ENCODE data around the gene PACSIN2. TPM values are rescaled to one million over a fixed set of nuclear protein-coding genes. Genes with fewer than 3 reads are reported as not detected.

The PACSIN2 gene
- total RNA-seq, 1 donor from 2014 or later, result 93.7 TPM

DNA sequence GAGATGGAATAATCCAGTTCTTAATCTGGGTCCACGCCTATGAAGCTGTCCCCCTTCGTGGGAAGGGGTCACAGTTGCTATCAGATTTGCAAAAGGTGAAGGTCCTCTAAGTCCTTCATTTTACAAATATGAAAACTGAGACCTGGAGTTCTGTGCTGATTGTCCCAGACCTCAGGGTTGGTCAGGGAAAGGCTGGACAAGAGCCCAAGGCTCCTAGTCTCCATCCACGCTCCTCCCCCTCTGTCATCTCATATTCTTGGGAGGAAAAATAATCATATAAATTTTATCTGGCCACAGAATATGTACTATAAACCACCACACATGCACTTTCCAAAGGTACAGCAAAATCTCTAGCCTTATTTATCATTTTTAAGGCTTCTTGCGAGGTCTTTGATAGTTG is 5.5 kb downstream of the PACSIN2 start:
- no peak for DNase-seq (ENCODE audit: low spot score)
- Mint-ChIP-seq H3K27me3 (ENCODE audit: unreplicated experiment) (peaks cover 1% of the 10 kb centered on the region), H3K4me1 (ENCODE audit: unreplicated experiment) (peaks cover 32% of the 10 kb centered on the region), H3K36me3 (ENCODE audit: low read depth, unreplicated experiment) (no peaks in the 10 kb centered on the region), H3K9me3 (ENCODE audit: unreplicated experiment) (no peaks in the 10 kb centered on the region), H3K27ac (ENCODE audit: unreplicated experiment) (no peak overlapping the region), H3K4me3 (ENCODE audit: unreplicated experiment) (no peak overlapping the region)
- TF ChIP-seq, protein P1, sequence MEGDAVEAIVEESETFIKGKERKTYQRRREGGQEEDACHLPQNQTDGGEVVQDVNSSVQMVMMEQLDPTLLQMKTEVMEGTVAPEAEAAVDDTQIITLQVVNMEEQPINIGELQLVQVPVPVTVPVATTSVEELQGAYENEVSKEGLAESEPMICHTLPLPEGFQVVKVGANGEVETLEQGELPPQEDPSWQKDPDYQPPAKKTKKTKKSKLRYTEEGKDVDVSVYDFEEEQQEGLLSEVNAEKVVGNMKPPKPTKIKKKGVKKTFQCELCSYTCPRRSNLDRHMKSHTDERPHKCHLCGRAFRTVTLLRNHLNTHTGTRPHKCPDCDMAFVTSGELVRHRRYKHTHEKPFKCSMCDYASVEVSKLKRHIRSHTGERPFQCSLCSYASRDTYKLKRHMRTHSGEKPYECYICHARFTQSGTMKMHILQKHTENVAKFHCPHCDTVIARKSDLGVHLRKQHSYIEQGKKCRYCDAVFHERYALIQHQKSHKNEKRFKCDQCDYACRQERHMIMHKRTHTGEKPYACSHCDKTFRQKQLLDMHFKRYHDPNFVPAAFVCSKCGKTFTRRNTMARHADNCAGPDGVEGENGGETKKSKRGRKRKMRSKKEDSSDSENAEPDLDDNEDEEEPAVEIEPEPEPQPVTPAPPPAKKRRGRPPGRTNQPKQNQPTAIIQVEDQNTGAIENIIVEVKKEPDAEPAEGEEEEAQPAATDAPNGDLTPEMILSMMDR (IDR thresholded peaks at IDR 0.05; ENCODE audit: unreplicated experiment), result no peak

DNA sequence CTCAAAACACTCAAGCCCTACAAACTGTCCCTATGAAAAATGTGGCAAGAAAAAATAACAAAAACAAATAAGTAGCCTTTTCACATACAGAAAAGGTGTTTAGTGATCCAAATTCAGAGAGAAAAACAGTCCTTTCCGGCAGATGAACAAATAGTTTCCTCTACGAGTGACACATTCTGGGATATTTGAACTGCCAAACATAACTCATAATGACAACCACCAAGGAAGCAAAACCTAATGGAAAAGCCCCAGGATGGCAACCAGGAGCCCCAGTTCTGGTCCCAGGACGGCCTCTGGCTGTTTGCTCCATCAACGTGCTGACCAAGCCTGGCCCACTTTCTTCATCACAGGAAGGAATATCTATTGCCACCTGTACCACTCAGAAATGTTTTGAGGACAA is 6.0 kb downstream of the PACSIN2 start:
- no peak for DNase-seq (ENCODE audit: low spot score)
- H3K27ac Mint-ChIP-seq (ENCODE audit: unreplicated experiment), result no peak overlapping the region
- peaks cover 1% of the 10 kb centered on the region for H3K27me3 Mint-ChIP-seq (ENCODE audit: unreplicated experiment)
- H3K4me3 Mint-ChIP-seq (ENCODE audit: unreplicated experiment), result no peak overlapping the region
- H3K36me3 Mint-ChIP-seq (ENCODE audit: low read depth, unreplicated experiment), result no peaks in the 10 kb centered on the region
- TF ChIP-seq, protein P1 (IDR thresholded peaks at IDR 0.05; ENCODE audit: unreplicated experiment), result no peak
- H3K4me1 Mint-ChIP-seq (ENCODE audit: unreplicated experiment), result peaks cover 27% of the 10 kb centered on the region
- no peaks in the 10 kb centered on the region for H3K9me3 Mint-ChIP-seq (ENCODE audit: unreplicated experiment)

DNA sequence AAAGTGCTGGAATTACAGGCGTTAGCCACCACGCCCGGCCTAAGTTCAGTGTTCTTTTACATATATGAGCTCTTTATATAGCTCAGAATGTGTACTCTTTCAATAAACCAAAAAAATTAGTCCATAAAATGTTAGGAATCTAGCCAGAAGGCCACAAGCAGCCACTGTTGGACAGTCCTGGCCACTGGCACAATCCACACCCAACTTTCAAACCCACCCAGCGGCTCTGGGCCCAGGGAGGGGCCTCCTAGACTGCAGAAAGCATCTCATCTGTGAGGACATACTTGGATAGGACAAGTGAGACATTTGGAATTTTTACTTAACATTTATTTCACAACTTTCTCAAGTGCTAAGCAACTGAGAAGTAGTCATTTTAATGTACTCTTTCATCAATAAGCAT is 6.4 kb downstream of the PACSIN2 start:
- Mint-ChIP-seq H3K9me3 (ENCODE audit: unreplicated experiment) (no peaks in the 10 kb centered on the region), H3K4me1 (ENCODE audit: unreplicated experiment) (peaks cover 26% of the 10 kb centered on the region), H3K27ac (ENCODE audit: unreplicated experiment) (no peak overlapping the region), H3K36me3 (ENCODE audit: low read depth, unreplicated experiment) (no peaks in the 10 kb centered on the region), H3K27me3 (ENCODE audit: unreplicated experiment) (peaks cover 3% of the 10 kb centered on the region), H3K4me3 (ENCODE audit: unreplicated experiment) (no peak overlapping the region)
- no peak for DNase-seq (ENCODE audit: low spot score)
- TF ChIP-seq, protein P1 (IDR thresholded peaks at IDR 0.05; ENCODE audit: unreplicated experiment), result no peak

DNA sequence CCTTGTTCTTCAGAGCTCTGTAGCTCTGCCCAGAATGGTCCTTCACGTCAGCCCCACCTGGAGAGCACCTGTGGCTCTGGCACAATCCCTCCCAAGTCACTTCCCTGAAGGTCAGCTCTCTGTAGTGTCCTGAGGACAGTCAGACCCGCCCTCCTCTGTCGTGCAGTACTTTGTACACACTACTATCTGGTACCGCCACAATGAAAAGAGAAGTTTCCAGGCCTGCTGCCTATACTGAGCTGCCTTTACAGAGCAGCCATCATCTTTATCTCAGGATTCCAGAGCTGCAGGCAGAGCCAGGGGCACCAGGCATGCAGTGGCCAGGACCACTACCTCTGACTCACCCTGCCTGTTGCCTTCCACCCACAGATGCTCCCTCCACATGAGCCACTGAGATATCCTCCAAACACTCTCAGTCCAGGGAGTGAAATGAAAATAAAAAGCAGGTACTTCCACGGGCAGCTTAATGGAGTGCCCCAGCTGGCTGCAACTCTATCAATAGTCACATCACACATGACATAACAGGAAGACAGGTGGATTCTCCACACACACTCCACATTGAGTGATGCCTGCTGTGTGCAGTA is 7.3 kb downstream of the PACSIN2 start:
- no peak overlapping the region for H3K27ac Mint-ChIP-seq (ENCODE audit: unreplicated experiment)
- peaks cover 24% of the 10 kb centered on the region for H3K4me1 Mint-ChIP-seq (ENCODE audit: unreplicated experiment)
- peaks cover 5% of the 10 kb centered on the region for H3K36me3 Mint-ChIP-seq (ENCODE audit: low read depth, unreplicated experiment)
- H3K27me3 Mint-ChIP-seq (ENCODE audit: unreplicated experiment), result peaks cover 3% of the 10 kb centered on the region
- TF ChIP-seq, protein P1 (IDR thresholded peaks at IDR 0.05; ENCODE audit: unreplicated experiment), result no peak
- no peak overlapping the region for H3K4me3 Mint-ChIP-seq (ENCODE audit: unreplicated experiment)
- H3K9me3 Mint-ChIP-seq (ENCODE audit: unreplicated experiment), result no peaks in the 10 kb centered on the region
- DNase-seq (ENCODE audit: low spot score), result no peak

DNA sequence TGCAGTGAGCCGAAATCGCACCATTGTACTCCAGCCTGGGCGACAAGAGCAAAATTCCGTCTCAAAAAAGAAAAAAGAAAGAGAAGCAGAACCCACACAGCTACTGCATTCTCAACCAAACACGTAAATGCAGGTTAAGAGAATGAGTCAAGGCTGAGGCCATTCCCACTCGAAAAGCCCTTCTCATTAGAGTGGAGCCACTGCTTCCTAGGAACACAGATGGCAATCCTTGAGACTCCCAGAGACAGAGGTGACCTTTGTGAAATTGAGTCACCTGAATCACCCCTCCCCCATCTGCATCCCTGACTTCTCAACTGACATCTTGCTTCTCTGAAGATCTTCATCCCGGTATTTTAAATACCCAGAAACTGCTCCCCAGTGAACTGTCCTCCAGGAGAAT is 8.2 kb downstream of the PACSIN2 start:
- H3K4me1 Mint-ChIP-seq (ENCODE audit: unreplicated experiment), result peaks cover 33% of the 10 kb centered on the region
- no peaks in the 10 kb centered on the region for H3K9me3 Mint-ChIP-seq (ENCODE audit: unreplicated experiment)
- H3K4me3 Mint-ChIP-seq (ENCODE audit: unreplicated experiment), result no peak overlapping the region
- TF ChIP-seq, protein P1 (IDR thresholded peaks at IDR 0.05; ENCODE audit: unreplicated experiment), result no peak
- no peak overlapping the region for H3K27ac Mint-ChIP-seq (ENCODE audit: unreplicated experiment)
- H3K27me3 Mint-ChIP-seq (ENCODE audit: unreplicated experiment), result peaks cover 3% of the 10 kb centered on the region
- H3K36me3 Mint-ChIP-seq (ENCODE audit: low read depth, unreplicated experiment), result peaks cover 5% of the 10 kb centered on the region
- DNase-seq (ENCODE audit: low spot score), result no peak

All from endothelial cell (in vitro differentiated cells).